Erythroblast (primary cell): Measurements from ENCODE around the gene KLHDC3.

Experiments used
- GATA1 ChIP-seq: IDR thresholded peaks from 2 replicates; pipeline ENCODE4 v1.6.1; 2011; ENCODE audit warnings: low read depth, mild to moderate bottlenecking, control low read depth, low read length, moderate library complexity
- POLR2A ChIP-seq: IDR thresholded peaks from 2 replicates; pipeline ENCODE4 v1.6.1; 2011; ENCODE audit warnings: mild to moderate bottlenecking, low read length

GRCh38 chr6:42970871-42971612 lies 43.0 kb upstream of the KLHDC3 start:
- TF ChIP-seq POLR2A (no peak), GATA1 (no peak)
